Caco-2 (cell line): ENCODE measurements around the gene NBPF3. TPM values are rescaled to one million over a fixed set of nuclear protein-coding genes. Genes with fewer than 3 reads are reported as not detected.
"Not testable (repeated sequence)": the region's sequence is repeated elsewhere in the genome, so short reads cannot be mapped to it uniquely, and the experiment has no call there.

ENCODE experiments used
- BruUV-seq: library from RNA; stranded (reverse); fragments of 400-500 nt; replicated peaks from 2 replicates; lab custom pipeline; 2021; lab: Mats Ljungman, UMichigan
- CTCF ChIA-PET: fragments of 300-600 bp; sonication (Branson Sonifier 250); formaldehyde crosslinking; loops from one replicate; lab custom pipeline; 2022; ENCODE audit warnings: antibody characterized with exemption; lab: Charles Lee
- POLR2A ChIA-PET: fragments of 300-600 bp; sonication (Branson Sonifier 250); formaldehyde crosslinking; loops from one replicate; lab custom pipeline; 2022; ENCODE audit warnings: antibody characterized with exemption; lab: Charles Lee
- DNase-seq, 2 experiments: peaks; one replicate each; pipeline versions ENCODE4 v3.0.0 to v3.0.0-alpha.2; 2020 to 2022
- H3K27me3 ChIP-seq: replicated peaks from 2 replicates; pipeline ENCODE4 v1.6.0; 2011; ENCODE audit warnings: low read length; ENCODE audit not compliant: control insufficient read depth, insufficient read depth
- H3K36me3 ChIP-seq: 2 replicates; pipeline ENCODE4 v1.5.1; 2011; ENCODE audit warnings: low read length; ENCODE audit not compliant: control insufficient read depth, insufficient read depth
- H3K4me1 ChIP-seq: fragments of 250-450 bp; sonication (Bioruptor Pico); 2 replicates; pipeline ENCODE4 v1.5.1; 2020; ENCODE audit warnings: mild to moderate bottlenecking
- H3K4me3 ChIP-seq: 2 replicates; pipeline ENCODE4 v1.5.1; 2011; ENCODE audit warnings: low read depth, mild to moderate bottlenecking, control low read depth, low read length
- H3K9me3 ChIP-seq: fragments of 250-450 bp; sonication (Bioruptor Pico); 2 replicates; pipeline ENCODE4 v1.5.1; 2020; ENCODE audit warnings: mild to moderate bottlenecking, moderate library complexity
- H3K27ac Mint-ChIP-seq: one replicate; pipeline ENCODE4 v1.8.0; 2022; ENCODE audit warnings: mixed read lengths; ENCODE audit not compliant: unreplicated experiment
- H3K27me3 Mint-ChIP-seq: one replicate; pipeline ENCODE4 v1.8.0; 2022; ENCODE audit warnings: mixed read lengths; ENCODE audit not compliant: insufficient read depth, unreplicated experiment
- H3K36me3 Mint-ChIP-seq: one replicate; pipeline ENCODE4 v1.8.0; 2022; ENCODE audit warnings: mild to moderate bottlenecking, mixed read lengths; ENCODE audit not compliant: insufficient read depth, unreplicated experiment
- H3K4me1 Mint-ChIP-seq: one replicate; pipeline ENCODE4 v1.8.0; 2022; ENCODE audit warnings: low read depth, mixed read lengths; ENCODE audit not compliant: unreplicated experiment
- H3K4me3 Mint-ChIP-seq: one replicate; pipeline ENCODE4 v1.8.0; 2022; ENCODE audit warnings: mild to moderate bottlenecking, moderate library complexity, mixed read lengths; ENCODE audit not compliant: unreplicated experiment
- H3K9me3 Mint-ChIP-seq: one replicate; pipeline ENCODE4 v1.8.0; 2022; ENCODE audit warnings: mixed read lengths; ENCODE audit not compliant: unreplicated experiment
- CTCF ChIP-seq, 2 experiments: fragments of 200-600 bp in 1 of 2; IDR thresholded peaks; 1 replicate in 1 of 2; 2 replicates in 1 of 2; pipeline versions ENCODE4 v1.5.1 to v1.8.0; 2011 to 2022; ENCODE audit warnings: antibody characterized with exemption in 1 of 2, control low read depth in 1 of 2, inconsistent platforms in 1 of 2, low read depth in 1 of 2, low read length in 1 of 2, mild to moderate bottlenecking in 1 of 2, moderate library complexity in 1 of 2; ENCODE audit not compliant: insufficient read depth in 1 of 2, severe bottlenecking in 1 of 2, unreplicated experiment in 1 of 2
- intact Hi-C: fragments of 100-400 bp; cut with micrococcal nuclease; formaldehyde crosslinking; loops from one replicate; pipeline ENCODE4 v1.10.0; 2022; ENCODE audit not compliant: unreplicated experiment
- total RNA-seq: library from RNA; stranded (reverse); gene quantifications from 2 replicates; pipeline ENCODE4 v1.2.3, GENCODE V29; 2022

The NBPF3 gene
- total RNA-seq, 1 experiment from 2014 or later: 14.9 TPM

DNA sequence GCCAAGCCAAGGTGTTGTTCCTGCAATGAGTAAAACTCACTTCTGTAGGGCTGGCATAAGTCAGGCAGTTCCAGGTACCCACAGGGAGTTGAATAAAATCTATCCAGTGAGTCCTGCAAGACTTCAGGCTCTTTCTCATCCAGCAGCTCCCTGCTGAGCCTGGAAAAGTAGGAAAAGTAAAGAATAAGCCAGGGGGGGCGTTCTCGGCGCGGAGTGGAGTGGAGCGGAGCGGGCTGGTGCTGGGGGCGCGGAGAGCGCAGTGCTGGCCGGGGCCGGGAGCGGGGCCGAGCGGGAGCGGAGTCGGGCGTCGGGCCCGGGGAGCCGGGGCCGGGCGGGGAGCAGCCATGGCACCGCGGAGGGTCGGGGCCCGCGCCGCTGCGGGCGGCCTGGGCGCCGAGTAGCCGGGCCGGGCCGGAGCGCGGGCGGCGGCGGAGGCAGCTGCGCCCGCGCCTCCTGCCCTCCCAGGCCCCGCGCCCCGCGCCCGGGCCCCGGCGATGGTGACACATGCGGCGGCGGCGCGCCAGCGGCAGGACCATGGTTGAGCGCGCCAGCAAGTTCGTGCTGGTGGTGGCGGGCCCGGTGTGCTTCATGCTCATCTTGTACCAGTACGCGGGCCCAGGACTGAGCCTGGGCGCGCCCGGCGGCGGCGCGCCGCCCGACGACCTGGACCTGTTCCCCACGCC is 12.0 kb upstream of the NBPF3 start:
- peak overlapping the region; percentile 23; the same call in 1 of the 2 replicates for H3K4me3 ChIP-seq
- H3K36me3 Mint-ChIP-seq, H3K9me3 ChIP-seq, CTCF ChIA-PET, H3K36me3 ChIP-seq, H3K9me3 Mint-ChIP-seq, POLR2A ChIA-PET, DNase-seq, H3K27ac Mint-ChIP-seq, H3K4me1 ChIP-seq, H3K27me3 Mint-ChIP-seq, BruUV-seq, H3K4me1 Mint-ChIP-seq, H3K4me3 Mint-ChIP-seq, intact Hi-C loops, H3K27me3 ChIP-seq: not testable (repeated sequence)

GRCh38 chr1:21428481-21429073 is 11.4 kb upstream of the NBPF3 start:
- CTCF ChIA-PET, H3K27me3 Mint-ChIP-seq, DNase-seq, H3K36me3 Mint-ChIP-seq, POLR2A ChIA-PET, H3K9me3 Mint-ChIP-seq, H3K4me3 Mint-ChIP-seq, intact Hi-C loops, BruUV-seq, H3K4me1 ChIP-seq, H3K9me3 ChIP-seq, H3K27ac Mint-ChIP-seq, H3K36me3 ChIP-seq, H3K27me3 ChIP-seq, H3K4me1 Mint-ChIP-seq: not testable (repeated sequence)
- H3K4me3 ChIP-seq: peak overlapping the region; percentile 23; the same call in 1 of the 2 replicates

GRCh38 chr1:21429210-21429609 is 10.7 kb upstream of the NBPF3 start:
- H3K27ac Mint-ChIP-seq, DNase-seq, BruUV-seq, H3K9me3 Mint-ChIP-seq, intact Hi-C loops, H3K4me3 Mint-ChIP-seq, H3K4me1 Mint-ChIP-seq, H3K9me3 ChIP-seq, H3K36me3 ChIP-seq, POLR2A ChIA-PET, H3K4me1 ChIP-seq, CTCF ChIA-PET, H3K27me3 ChIP-seq, H3K36me3 Mint-ChIP-seq, H3K27me3 Mint-ChIP-seq, H3K4me3 ChIP-seq: not testable (repeated sequence)

DNA sequence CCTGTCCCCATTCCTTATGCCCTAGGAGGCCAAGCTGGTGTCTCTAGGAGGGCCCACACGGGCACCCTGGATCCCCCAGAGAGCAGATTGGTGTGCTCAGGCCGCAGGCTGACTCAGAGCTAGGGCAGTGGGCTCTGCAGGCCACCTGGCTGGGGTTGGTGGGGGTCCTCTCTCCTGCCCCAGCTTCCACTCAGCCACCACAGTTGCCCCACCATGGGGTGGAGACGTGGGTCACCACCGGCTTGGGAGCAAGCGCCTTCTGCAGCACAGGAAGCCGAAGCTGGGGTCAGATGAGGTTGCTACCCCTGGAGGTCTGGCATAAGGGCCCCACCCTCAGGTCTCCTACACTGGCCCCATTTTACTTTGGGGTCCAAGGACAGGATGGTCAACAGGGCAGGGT is 9.1 kb upstream of the NBPF3 start:
- H3K27me3 Mint-ChIP-seq, CTCF ChIA-PET: not testable (repeated sequence)

DNA sequence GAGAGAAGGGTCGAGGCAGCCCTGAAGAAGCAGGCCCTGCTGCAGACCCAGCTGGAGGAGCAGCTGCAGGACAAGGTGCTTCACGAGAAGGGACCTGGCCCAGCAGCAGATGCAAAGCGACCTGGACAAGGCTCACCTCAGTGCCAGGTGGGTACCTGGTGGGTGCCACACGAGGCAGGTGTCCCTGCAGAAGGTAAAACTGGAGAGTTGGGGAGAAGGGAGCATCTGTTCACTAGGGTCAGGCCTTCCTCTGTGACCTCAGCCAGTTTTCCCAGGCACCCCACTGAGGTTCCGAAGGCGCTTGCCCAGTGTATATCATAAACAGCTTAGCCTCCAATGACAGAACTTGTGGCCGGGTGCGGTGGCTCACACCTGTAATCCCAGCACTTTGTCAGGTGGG is 5.5 kb upstream of the NBPF3 start:
- no peaks in the 10 kb centered on the region for H3K4me1 ChIP-seq
- intact Hi-C loops: no loop called here
- TF ChIP-seq CTCF (IDR thresholded peaks at IDR 0.05; ENCODE audit: insufficient read depth in 1 of 2, low read depth in 1 of 2, low read length in 1 of 2, severe bottlenecking in 1 of 2, unreplicated experiment in 1 of 2): no peak
- no peaks in the 10 kb centered on the region for H3K27me3 Mint-ChIP-seq
- ChIA-PET CTCF (no interaction called here), POLR2A (no interaction called here)
- no peak overlapping the region for H3K27ac Mint-ChIP-seq
- no peaks in the 10 kb centered on the region for H3K36me3 ChIP-seq
- H3K4me1 Mint-ChIP-seq: no peaks in the 10 kb centered on the region
- no peaks in the 10 kb centered on the region for H3K36me3 Mint-ChIP-seq
- no peak overlapping the region for H3K4me3 Mint-ChIP-seq
- no peaks in the 10 kb centered on the region for H3K27me3 ChIP-seq
- no peaks in the 10 kb centered on the region for H3K9me3 Mint-ChIP-seq
- BruUV-seq: no TSS peak
- DNase-seq: no peak
- no peak overlapping the region for H3K4me3 ChIP-seq
- H3K9me3 ChIP-seq: no peaks in the 10 kb centered on the region

More for the DNA sequence above, 9.1 kb upstream of the NBPF3 start:
- POLR2A ChIA-PET, H3K4me3 Mint-ChIP-seq, H3K9me3 Mint-ChIP-seq, H3K27me3 ChIP-seq, H3K36me3 ChIP-seq, H3K4me3 ChIP-seq, H3K4me1 Mint-ChIP-seq, H3K9me3 ChIP-seq, DNase-seq, H3K36me3 Mint-ChIP-seq, H3K4me1 ChIP-seq, H3K27ac Mint-ChIP-seq, BruUV-seq, intact Hi-C loops: not testable (repeated sequence)
